GM12874 (cell line): Measurements from ENCODE around the gene TGOLN2.

Experiments used
- TF ChIP-seq, protein P1 (sequence below): IDR thresholded peaks from 2 replicates; pipeline ENCODE4 v1.5.1; 2011; ENCODE audit warnings: low read depth, mild to moderate bottlenecking, control low read depth, low read length, moderate library complexity; ENCODE audit not compliant: insufficient read depth

Gene TGOLN2

DNA sequence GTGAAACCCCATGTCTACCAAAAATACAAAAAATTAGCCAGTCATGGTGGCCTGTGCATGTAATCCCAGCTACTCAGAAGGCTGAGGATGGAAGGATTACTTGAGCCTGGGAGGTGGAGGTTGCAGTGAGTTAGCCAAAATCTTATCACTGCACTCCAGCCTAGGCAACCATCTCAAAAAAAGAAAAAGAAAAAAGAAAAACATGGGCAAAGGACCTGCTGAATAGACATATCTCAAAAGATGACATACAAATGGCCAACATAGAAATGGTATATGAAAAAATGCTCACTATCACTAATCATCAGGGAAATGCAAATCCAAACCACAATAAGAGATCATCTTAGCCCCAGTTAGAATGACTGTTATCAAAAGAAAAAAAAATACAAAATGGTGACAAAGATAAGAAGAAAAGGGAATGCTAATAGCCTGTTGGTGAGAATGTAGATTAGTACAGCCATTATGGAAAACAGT is 1.4 kb upstream of the TGOLN2 start:
- TF ChIP-seq, protein P1, sequence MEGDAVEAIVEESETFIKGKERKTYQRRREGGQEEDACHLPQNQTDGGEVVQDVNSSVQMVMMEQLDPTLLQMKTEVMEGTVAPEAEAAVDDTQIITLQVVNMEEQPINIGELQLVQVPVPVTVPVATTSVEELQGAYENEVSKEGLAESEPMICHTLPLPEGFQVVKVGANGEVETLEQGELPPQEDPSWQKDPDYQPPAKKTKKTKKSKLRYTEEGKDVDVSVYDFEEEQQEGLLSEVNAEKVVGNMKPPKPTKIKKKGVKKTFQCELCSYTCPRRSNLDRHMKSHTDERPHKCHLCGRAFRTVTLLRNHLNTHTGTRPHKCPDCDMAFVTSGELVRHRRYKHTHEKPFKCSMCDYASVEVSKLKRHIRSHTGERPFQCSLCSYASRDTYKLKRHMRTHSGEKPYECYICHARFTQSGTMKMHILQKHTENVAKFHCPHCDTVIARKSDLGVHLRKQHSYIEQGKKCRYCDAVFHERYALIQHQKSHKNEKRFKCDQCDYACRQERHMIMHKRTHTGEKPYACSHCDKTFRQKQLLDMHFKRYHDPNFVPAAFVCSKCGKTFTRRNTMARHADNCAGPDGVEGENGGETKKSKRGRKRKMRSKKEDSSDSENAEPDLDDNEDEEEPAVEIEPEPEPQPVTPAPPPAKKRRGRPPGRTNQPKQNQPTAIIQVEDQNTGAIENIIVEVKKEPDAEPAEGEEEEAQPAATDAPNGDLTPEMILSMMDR: no peak

GRCh38 chr2:85327160-85327821 is 498 bp downstream of the TGOLN2 start:
- TF ChIP-seq, protein P1: no peak

- TF ChIP-seq, protein P1: no peak
Measured at GRCh38 chr2:85326406-85327159, 1.2 kb downstream of the TGOLN2 start.

DNA sequence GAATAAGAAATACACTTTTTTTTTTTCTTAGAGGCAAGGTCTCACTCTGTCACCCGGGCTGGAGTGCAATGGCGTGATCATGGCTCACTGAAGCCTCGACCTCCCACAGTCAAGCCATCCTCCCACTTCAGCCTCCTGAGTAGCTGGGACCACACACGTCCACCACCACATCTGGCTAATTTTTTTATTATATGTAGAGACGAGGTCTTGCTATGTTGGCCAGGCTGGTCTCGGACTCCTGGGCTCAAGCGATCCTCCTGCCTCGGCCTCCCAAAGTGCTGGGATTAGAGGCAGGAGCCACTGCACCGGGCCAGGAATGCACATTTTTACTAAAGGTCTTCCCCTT is 2.4 kb downstream of the TGOLN2 start:
- TF ChIP-seq, protein P1: no peak

DNA sequence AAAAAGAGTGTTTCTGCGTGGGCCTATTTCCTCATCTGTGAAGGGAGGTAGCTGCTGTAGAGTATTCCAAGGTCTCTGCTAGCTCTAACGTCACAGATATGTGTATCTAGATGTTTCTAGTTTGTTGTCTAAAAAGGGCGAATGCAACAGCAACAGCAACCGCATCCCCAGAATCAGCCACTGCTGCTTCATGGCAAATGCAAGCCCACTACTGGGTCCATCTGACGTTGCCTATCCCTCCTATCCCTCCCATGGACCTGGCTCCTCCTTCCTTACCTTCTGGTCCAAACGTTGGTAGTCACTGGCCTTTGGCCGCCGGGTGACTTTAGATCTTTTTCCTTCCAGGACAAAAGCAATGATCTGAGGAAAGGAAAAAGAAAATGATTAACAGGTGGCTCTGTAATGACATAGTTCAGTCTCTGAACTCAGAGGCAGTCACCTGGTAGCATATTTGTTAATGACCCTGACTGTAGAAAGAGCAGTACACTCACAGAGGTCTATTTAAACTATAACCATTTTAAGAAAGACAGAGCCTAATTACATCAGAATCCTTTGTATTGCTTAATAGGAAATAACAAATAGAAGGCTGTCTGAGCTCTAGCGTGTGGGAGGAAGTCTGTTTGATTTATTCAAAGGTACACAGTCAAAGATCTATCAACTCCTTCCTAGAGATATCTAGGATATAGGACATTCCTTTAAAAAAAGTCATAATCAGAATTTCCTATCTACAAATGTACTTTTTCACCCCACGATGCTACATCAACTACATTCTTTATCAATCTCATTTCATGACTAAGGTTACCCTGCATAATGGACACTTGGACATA is 2.9 kb downstream of the TGOLN2 start:
- TF ChIP-seq, protein P1: no peak

GRCh38 chr2:85323351-85323987 is 4.3 kb downstream of the TGOLN2 start:
- TF ChIP-seq, protein P1: no peak

GRCh38 chr2:85319796-85320195 is 8.0 kb downstream of the TGOLN2 start:
- TF ChIP-seq, protein P1: no peak
